ENCODE results near the gene ACTG2.

ACTG2 gene

DNA sequence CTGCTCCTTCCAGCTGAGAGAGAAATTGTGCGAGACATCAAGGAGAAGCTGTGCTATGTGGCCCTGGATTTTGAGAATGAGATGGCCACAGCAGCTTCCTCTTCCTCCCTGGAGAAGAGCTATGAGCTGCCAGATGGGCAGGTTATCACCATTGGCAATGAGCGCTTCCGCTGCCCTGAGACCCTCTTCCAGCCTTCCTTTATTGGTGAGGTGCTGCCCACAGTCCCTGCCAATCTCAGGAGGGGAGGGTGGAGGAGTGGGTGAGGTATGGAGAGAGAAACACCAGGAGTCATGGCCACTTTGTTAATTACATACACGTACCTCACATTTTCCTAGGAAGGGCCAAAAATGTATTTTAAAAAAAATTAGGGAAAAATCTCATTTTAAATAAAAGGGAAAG, 21.9 kb downstream of the ACTG2 start:
- no peak for DNase-seq

DNA sequence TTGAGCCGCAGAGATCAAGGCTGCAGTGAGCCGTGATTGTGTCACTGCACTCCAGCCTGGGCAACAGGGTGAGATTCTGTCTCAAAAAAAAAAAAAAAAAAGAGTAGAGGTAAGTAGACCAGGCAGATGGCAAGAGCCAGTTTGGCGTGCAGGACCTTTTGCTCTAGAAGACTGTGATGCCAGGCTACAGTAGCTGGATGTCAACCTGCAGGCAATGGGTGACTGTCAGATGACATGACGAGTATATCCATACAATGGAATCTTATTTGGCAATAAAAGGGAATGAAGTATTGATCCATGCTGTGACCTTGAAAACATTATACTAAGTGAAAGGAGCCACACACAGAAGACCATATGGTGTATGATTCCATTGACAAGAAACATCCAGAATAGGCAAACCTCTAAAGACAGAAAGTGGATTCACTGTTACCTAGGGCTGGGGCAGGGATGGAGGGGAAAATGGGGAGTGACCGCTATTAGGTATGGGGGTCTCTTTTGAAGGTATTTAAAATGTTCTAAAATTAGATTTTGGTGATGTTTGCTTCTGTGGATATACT, 22.7 kb downstream of the ACTG2 start:
- DNase-seq = no peak

DNA sequence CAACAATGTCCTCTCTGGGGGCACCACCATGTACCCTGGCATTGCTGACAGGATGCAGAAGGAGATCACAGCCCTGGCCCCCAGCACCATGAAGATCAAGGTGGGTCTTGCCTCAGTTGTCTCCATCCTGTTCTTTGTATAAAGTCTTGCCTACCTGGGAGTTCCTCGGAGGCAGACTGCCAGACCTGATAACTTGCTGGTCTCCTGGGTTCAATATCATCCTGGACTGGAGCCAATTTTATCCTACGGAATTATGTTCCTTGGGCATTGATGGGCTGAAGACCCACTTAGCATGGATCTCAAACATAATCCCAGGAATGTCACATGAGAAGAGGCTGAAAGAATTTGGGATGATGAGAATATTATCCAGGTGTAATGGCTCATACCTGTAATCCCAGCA, 23.9 kb downstream of the ACTG2 start:
- DNase-seq = no peak

DNA sequence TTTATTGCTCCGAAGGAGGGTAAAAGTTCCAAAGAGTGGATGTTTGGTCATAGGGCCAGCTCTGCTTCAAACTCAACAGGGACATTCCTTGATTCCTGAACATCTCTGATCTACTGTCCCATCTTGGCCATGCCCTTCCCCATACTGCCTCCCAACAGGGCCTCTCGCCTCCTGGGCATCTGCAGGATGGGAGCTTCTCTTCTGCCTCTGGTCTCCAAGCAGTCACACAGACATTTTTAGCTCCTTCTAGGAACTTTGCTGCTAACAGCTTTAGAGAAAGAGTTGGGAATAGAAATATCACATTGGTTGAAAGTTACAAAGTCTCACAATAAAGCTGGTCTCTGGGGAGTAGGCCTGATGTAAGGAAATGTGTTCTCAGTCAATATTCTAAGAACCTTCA, 24.5 kb downstream of the ACTG2 start:
- no peak for DNase-seq

DNA sequence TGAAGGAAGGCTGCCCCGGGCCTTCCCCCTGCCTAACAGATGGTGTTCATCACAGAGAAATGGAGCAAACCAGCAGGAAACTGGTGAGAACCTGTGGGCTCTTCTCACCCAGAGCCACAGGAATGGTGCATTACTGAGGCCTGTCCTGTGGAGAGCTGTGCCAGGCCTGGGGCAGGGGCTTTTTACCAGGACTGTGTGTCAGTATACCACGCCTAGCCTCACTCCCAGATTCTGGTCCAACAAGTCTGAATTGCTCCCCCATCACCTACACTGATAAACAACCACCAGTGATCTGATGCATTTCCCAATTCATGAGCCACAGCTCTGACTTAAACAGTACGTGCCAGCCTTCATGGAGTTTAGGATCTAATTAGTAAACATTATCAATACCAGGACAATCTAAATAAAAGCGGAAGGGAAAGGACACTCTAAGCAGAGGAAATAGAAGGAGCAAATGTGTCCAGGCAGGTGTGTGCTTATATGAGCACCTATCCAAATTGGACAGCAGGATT, 24.9 kb downstream of the ACTG2 start:
- no peak for DNase-seq

DNA sequence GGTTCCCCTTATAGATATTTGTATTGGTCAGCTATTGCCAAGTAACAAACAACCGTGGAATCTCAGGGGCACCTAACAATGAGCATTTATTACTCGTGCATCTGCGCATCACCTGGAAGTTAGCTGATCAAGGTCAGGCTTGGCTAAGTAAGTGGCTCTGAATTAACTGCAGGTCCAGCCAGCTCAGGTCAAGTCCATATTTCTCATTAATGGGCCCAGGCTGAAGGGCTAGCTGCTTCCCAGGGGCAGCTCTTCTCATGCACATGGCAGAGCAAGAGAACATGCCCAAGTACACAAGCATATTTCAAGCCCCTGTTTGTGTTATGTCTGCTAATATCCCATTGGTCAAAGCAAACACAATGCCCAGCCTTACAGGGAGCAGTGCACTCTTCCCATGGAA, 26.0 kb downstream of the ACTG2 start:
- no peak for DNase-seq

DNA sequence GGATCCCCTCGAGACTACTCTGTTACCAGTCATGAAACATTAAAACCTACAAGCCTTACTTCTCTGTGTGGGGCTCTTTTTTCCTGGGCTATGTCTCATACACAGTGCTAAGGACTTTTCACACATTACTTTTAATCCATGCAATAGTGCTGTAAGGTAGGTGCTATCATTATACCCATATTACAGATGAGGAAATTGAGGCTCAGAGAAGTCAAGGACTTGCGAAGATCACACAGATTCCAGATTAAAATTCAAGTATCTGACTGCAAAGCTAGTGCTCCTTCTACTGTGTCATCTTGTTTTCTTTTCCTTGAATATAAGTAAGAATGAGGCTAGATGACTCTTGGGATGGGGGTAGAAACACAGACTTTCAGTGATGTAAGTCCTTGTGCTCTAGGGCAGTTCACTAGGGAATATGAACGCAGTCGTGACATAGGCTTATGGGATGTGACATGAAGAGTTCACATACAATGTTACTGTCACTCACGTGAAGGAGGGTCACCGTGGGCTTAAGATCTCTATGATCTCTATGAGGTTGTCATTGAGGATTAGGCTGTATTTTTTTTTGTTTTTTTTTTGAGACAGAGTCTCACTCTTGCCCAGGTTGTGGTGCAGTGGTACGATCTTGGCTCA, 26.9 kb downstream of the ACTG2 start:
- no peak for DNase-seq

DNA sequence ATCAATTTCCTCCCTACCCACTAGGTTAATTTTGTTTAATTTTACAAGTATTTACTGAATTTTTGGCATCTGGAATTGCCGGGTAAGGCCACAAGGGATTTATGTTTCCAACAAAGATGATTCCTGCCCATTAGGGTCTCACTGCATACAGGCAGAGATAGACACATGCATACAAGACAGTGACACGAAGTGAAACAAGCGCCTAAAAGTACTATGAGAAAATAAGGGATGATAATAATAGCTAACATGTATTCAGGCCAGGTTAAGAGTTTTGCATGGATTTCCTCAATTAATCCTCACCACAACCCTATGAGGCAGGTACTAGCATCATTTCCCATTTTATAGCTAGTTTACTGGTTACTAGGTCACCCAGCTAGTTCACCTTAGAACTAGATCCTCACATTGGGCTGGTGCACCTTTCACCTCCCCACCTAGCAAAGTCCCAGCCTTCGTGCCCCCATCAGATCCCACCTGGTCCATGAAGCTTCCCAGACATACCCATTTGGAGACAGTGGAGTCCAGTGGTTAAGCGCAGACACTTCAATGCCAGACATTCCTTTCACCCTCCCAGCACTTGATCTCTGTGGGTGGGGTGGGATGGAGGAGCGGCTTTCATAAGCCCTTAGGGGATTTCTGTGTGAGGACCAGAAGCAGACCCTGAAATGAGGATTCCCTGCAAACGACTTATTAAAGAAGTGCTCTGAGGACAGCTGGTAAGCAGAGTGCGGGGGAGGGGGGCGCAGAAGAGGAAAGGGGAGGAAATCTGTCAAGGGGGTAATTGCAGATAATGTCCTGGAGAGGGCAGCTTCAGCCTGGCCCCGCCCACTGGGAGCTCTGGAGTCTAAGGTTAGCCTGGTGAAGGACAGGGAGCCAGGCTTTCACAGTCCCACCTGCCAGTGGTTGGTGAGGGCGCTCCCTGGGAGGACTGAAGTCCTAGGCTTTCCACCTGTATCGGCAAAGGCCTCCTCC, 28.1 kb downstream of the ACTG2 start:
- DNase-seq = peak; percentile 14

DNA sequence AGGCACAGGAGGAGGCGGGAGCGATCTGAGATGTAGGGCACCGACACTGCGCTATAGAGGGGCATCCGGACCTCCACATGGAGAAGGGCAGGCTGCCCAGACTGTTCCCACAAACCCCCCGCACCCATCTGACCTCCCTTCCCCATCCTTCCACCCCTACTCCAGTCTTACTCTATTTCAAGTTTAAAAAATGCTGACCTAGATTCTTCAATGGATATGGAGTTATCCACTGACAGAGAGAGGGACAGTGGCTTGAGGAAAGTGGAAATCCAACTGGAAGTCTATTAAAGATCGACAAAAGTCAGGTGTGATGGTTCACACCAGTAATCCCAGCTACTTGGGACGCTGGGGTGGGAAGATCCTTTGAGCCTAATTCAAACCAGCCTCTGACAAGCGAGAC, 28.8 kb downstream of the ACTG2 start:
- no peak for DNase-seq

DNA sequence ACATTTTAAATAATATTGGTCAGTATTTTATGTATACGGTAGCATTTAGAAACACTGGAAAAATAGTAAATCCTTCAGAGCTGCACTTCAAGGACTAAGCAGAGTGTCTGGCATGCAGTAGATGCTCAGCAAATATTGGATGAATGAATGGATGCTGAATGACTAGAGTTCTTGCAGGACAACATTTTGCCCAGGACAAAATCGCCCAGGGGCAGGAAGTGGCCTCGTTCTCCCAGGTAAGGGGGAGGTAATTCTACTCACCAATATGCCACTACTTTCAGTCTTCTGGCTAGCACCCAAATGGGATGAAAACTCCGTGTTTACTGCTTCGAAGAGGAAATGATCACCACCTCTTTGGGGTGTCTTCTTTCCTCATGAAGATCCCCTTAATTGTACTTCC, 29.9 kb downstream of the ACTG2 start:
- DNase-seq = no peak

DNA sequence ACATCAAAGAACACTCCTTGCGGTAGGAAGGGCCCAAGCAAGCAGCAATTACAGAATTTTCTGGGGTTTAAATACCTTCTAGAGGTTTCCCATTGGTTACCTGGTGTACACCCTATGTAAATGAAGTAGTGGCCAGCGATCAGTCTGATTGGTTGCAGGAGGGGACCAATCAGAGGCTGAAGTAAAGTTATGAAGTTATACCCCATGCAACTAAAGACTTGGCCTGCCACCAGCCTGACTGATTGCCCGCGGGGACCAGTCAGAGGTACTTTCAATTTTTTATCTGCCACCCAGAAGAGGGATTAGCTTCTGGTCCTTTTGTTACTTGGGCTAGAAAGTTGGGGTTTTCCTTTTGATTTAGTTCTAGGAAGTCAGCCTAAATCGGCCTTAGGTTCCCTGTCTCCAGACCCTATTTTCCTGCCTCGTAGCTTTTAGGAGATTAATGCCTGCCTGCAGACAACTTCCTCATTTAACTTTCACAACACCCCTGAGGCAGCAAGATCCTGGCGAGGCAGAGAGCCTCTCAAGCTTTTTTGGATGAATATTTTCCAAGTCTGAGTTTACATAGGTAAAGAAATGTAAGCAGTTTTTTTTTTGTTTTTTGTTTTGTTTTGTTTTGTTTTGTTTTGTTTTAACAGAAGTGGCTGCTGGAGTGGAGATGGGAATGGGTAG, 32.4 kb downstream of the ACTG2 start:
- DNase-seq = no peak

DNA sequence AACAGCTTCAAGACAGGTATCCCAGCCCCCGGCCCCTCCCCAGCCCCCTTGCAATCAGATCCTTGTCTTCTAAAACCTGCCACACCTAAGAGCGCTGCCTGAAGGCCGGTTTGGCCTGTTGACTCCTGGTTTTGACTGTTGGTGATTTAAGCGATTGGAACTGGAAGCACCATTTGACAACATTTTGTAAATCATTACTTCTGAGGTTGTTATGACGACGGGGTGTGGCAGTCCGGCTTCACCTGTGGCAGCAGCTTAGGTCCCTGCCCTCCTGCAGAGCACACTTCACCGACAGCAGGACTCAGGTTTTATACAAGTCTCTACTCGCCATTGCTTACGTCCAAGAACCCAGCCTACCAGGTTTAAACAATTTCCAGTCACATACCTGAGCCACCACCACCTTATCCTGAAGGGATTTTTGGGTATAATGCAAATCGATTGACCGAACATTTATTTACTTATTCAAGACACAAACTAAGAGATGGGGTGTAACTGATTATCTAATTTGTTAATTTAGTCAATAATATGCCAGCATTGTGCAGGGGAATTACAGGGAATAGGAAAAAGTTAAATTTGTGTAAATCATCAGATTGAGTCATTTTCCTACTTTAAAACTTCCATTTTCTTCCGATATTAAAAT, 33.2 kb downstream of the ACTG2 start:
- DNase-seq = no peak

DNA sequence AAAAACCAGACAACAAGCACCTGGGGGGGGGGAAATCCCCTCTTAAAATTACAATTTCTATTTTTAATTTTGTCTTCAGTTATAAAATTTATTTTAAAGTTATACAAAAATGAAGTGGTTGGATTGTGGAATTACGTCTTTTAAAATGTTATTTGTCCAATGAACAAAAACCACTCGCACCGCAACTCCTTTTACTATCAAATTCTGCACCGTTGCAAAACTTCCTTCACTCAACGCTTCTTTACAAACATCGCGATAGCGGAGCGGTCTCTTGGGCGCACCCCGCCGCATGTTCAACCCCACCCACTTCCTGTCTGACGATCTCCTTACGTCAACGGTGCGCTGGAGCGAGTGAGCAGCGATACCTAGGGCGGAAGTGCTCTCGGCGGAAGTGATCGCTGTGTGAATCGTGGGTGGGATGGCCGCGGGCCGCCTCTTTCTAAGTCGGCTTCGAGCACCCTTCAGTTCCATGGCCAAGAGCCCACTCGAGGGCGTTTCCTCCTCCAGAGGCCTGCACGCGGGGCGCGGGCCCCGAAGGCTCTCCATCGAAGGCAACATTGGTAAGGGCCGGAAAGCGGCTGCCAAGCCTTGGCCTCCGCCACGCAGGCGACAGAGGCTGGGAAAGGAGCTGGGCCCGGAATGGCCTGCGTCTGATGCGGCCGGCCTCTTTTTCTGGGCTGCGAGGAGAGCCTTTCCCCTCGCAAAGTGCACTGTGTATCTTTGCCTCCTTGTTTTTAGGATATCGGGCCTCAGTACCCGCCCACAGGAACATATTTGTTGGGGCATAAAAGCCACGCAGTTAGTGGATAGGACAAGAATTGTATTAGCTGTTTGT, 33.9 kb downstream of the ACTG2 start, which contains the start of gene DGUOK:
DGUOK (plus strand) TSS at position 388 of the 835 bp plus-strand sequence; CDS start at position 419, 31 bp downstream.
- peak; percentile 99 for DNase-seq

DNA sequence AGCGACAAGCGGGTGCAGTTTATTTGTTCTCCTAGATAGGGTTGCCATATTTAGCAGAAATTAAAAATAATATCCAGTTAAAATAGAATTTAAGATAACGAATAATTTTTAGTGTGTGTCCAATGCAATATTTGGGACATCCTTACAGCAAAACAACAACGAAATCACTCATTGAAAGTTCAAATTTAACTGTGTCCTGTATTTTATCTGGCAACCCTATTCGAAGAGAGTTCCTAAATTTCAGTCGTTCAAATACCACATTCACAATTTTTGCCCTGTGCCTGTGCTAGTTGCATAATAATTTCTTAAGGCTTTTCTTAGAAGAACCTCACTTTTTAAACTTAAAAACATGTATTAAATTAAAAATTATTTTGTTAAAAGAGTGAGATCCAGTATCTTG, 34.5 kb downstream of the ACTG2 start:
- DNase-seq = no peak

DNA sequence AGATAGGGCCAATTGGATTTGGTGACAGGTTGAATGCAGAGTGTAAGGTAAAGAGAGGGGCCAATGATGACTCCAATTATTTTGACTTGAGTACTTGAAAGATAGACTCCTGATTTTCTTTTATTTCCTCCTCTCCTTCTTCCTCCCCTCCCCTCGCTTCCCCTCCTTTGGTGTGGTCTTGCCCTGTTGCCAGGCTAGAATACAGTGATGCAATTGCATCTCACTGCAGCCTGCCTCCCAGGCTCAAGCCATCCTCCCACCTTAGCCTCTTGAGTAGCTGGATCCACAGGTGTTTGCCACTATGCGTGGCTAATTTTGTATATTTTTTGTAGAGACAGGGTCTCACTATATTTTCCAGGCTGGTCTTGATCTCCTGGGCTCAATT, 36.1 kb downstream of the ACTG2 start:
- no peak for DNase-seq

DNA sequence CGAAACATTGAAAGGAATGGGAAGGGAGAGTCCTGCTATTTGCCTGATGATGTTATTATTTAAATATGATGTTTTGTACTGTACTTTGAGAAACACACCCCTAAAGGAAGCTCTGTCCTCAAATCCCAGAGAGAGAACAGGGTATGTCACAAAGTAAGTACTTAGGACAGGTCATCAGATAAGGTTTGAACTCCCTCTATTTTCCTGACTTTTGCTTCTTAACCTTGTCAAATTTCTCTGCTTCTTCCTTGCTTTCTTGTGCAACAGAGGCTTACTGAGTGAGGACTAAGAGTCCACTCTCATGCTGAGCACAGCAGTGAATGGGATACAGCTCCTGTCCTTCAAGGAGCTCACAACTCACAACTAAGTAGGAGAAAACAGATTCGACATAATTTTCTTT, 37.6 kb downstream of the ACTG2 start:
- DNase-seq = no peak

DNA sequence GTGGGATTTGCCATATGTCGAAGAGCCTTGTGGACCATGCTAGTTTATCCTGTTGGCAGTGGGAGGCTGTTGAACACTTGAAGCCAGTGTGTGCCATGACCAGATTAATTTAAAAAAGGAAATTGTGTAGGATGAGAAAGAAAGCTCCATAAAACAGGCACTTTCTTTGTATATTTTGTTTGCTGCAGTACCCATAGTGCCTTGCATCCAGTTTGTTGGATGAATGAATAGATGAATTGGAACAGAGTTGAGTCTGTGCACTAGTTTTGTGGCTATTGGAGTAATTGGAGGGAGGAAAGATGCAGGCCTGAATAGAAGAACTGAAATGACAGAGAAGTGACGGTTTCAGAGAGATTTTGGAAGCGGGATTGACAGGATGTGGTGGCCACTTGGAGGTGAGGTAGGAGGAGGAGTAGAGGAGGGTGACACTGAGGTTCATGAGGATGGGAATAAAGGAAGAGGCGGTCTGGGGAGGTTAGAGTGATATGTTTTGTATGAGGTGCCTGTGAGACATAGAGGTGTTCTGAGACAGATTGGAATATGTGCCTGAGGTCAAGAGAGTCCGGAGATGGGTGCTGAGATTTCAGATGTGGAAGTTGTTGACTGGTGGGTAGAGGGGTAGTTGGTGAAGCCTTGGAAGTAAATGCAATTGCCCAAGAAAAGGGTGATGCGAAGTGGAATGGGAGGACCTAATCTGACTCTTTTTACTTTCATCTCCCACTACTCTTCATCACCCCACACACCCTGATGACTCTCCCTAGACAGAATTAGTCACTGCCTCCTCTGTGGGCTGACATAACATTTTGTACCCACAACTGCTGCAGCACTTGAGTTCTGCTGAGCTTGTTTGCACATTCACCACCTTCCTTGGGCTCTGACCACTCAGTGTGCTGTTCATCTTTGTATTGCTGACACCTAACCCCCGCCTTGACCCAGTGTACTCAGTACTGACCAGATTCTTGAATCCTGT, 39.0 kb downstream of the ACTG2 start:
- DNase-seq = peak; percentile 23

DNA sequence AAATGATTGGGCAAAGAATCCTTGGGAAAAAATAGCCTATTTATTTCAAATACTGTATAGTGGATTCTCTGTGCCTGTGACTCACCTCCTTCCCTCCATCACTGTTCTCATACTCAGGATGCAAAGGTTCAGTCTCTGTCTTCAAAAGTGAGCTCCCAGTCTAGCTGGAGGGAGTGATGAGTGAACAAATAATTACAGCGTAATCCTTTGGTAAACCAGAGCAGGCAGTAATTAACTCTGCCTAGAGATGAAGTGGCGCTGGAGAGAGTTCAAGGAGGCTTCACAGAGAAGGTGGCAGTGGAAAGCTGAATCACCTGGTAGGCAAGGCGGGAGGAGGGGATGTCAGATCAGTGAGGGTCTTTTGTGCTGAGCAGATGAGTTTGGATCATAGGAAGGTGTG, 40.4 kb downstream of the ACTG2 start:
- no peak for DNase-seq

DNA sequence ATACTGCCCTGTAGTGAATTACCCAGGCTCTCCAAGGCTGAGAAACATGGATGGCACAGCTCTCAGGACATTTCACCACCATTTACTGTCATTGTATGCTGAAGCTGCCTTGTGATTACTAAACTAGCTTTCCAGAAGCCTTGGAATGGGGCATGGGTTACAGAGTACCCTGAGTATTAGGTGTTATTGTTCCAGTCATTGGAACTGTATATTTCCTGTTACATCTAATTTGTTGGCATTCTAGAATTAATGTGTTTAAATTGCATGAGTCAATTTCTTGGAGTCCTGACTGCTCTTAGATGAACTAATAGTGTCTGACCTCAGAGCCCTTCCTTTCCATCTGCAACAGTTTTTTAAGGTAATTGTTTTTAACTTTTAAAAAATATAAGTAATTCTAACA, 42.8 kb downstream of the ACTG2 start:
- no peak for DNase-seq

Data from fibroblast of skin of abdomen (primary cell).